Karpas-422 (cell line): ENCODE data around the gene PEAK3. TPM values are rescaled to one million over a fixed set of nuclear protein-coding genes. Genes with fewer than 3 reads are reported as not detected.

Source experiments
- DNase-seq: peaks from one replicate; pipeline ENCODE4 v3.0.0-alpha.2; 2015
- H2AFZ ChIP-seq: fragments of 200-600 bp; sonication (generic); 2 replicates; pipeline ENCODE4 v1.6.1; 2014; ENCODE audit warnings: antibody characterized with exemption, low read length, mixed read lengths
- H3K27ac ChIP-seq: fragments of 200-600 bp; sonication (generic); 2 replicates; pipeline ENCODE4 v1.5.1; 2014; ENCODE audit warnings: mild to moderate bottlenecking, low read length, moderate library complexity
- H3K27me3 ChIP-seq: fragments of 200-600 bp; sonication (generic); 2 replicates; pipeline ENCODE4 v1.6.1; 2014; ENCODE audit warnings: low read length, mixed read lengths
- H3K36me3 ChIP-seq: fragments of 200-600 bp; sonication (generic); 2 replicates; pipeline ENCODE4 v1.6.1; 2014; ENCODE audit warnings: low read length, mixed read lengths; ENCODE audit not compliant: insufficient read depth
- H3K4me1 ChIP-seq: fragments of 200-600 bp; sonication (generic); 2 replicates; pipeline ENCODE4 v1.6.1; 2014; ENCODE audit warnings: mild to moderate bottlenecking, low read length, mixed read lengths
- H3K4me2 ChIP-seq: fragments of 200-600 bp; sonication (generic); 2 replicates; pipeline ENCODE4 v1.6.1; 2014; ENCODE audit warnings: low read length, low read depth, mild to moderate bottlenecking; ENCODE audit not compliant: poor library complexity, severe bottlenecking
- H3K4me3 ChIP-seq: fragments of 200-600 bp; sonication (generic); 2 replicates; pipeline ENCODE4 v1.5.1; 2014; ENCODE audit warnings: mild to moderate bottlenecking, antibody characterized with exemption, low read length, mixed read lengths
- H3K79me2 ChIP-seq: fragments of 200-600 bp; sonication (generic); 2 replicates; pipeline ENCODE4 v1.6.1; 2014; ENCODE audit warnings: mild to moderate bottlenecking, low read length, mixed read lengths
- H3K9ac ChIP-seq: fragments of 200-600 bp; sonication (generic); 2 replicates; pipeline ENCODE4 v1.6.0; 2014; ENCODE audit warnings: low read length
- H3K9me2 ChIP-seq: fragments of 200-600 bp; sonication (generic), shearing (Covaris generic); replicated peaks from 2 replicates; pipeline ENCODE4 v1.6.0; 2014; ENCODE audit warnings: mild to moderate bottlenecking, low read length, moderate library complexity; ENCODE audit not compliant: insufficient read depth
- H3K9me3 ChIP-seq: fragments of 300-700, 200-600 bp; sonication (generic); 2 replicates; pipeline ENCODE4 v1.6.1; 2014; ENCODE audit warnings: low read length, mixed read lengths
- H4K20me1 ChIP-seq: fragments of 200-600 bp; sonication (generic); 2 replicates; pipeline ENCODE4 v1.6.1; 2014; ENCODE audit warnings: mild to moderate bottlenecking, antibody characterized with exemption, low read length, low read depth; ENCODE audit not compliant: insufficient read depth
- total RNA-seq: library from RNA; depleted of rRNA; stranded (reverse); fragments of >200 nt; shearing (Covaris generic); gene quantifications from 2 replicates; pipeline ENCODE4 v1.2.3, GENCODE V29; 2014; ENCODE audit warnings: low replicate concordance

The PEAK3 gene
- total RNA-seq, 1 experiment from 2014 or later, result not detected

DNA sequence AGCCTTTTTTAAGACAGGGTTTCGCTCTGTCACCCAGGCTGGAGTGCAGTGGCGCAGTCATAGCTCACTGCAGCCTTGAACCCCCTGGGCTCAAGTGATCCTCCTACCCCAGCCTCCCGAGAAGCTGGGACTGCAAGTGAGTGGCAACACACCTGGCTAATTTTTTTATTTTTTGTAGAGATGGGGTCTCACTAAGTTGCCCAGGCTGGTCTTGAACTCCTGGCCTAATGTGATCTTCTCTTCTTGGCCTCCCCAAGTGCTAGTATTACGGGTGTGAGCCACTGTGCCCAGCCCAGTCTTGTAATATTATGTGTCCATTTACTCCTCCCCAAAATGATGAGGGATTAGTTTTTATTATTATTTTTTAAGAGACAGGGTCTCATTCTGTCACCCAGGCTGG is 29.1 kb upstream of the PEAK3 start:
- Histone ChIP-seq H3K79me2 (no peaks in the 10 kb centered on the region), H3K27me3 (no peaks in the 10 kb centered on the region), H3K27ac (no peak overlapping the region), H3K4me1 (no peaks in the 10 kb centered on the region), H3K9ac (no peak overlapping the region), H3K4me3 (no peak overlapping the region), H4K20me1 (no peaks in the 10 kb centered on the region), H3K36me3 (no peaks in the 10 kb centered on the region), H3K9me3 (peaks cover 11% of the 10 kb centered on the region), H3K9me2 (no peaks in the 10 kb centered on the region), H3K4me2 (no peak overlapping the region), H2AFZ (no peak overlapping the region)
- no peak for DNase-seq

DNA sequence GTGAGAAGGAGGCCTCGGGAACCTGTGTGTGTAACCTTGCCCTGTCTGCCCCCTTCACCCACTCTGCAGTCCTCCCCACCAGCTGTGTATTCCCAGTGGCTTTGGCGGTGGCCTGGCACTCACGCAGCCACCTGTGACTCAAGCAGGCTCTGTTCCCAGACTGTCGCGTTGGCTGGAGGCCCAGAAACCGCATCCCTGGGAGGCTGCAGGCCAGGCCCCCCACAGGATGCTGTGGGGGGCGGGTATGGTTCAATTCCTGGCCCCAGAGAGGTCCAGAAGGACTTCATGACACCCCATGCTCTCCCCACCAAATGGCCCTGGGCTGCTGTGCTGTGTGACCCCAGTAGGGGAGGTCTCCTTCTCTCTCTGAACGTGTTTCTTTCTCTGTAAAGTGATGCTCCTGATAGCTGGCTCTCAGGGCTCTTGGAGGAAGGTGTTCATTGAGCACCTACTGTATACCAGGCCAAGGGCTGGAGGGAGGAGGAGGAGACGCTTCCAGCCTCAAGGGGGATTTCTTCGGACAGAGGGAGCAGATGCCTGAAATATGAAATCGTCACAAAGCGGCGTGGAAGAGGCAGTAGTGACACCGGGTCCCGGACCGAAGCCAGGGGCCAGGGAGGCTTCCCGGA is 27.9 kb upstream of the PEAK3 start:
- no peak overlapping the region for H3K9ac ChIP-seq

DNA sequence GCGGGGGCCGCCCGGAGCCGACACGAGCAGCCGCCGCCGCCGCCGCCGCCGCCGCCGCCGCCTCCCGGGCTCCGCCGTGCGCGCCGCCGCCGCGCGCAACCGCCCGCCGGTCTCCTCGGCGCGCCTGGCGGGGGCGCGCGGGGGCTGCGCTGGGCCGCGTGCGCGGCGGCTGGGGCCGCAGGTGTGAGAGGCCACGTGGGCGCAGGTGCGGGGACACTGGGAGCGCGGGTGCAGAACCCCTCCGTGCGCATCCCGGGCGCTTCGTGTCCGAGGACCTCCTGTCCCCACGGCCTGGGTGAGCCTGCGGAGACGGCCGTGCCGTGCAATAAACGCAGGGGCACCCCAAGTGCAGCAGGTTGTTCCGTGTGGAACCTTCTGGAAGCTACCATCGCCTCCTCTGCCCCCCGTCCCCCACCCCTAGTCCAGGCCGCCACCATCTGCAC is 26.2 kb upstream of the PEAK3 start, which contains the start of gene LINGO3:
LINGO3 (minus strand) TSS at position 41 of the 443 bp plus-strand sequence. CDS start 16,378 bp downstream, outside the sequence.
- Histone ChIP-seq H3K79me2 (no peaks in the 10 kb centered on the region), H3K4me3 (no peak within 1 kb of the TSS), H3K27ac (no peak within 1 kb of the TSS), H3K9me2 (no peaks in the 10 kb centered on the region), H3K36me3 (no peaks in the 10 kb centered on the region), H3K9me3 (no peaks in the 10 kb centered on the region), H3K9ac (no peak within 1 kb of the TSS), H3K4me2 (no peak within 1 kb of the TSS), H3K27me3 (no peaks in the 10 kb centered on the region), H2AFZ (no peak within 1 kb of the TSS), H3K4me1 (no peaks in the 10 kb centered on the region), H4K20me1 (no peaks in the 10 kb centered on the region)
- no peak for DNase-seq

More for the DNA sequence above, 27.9 kb upstream of the PEAK3 start:
- no peak overlapping the region for H2AFZ ChIP-seq
- no peaks in the 10 kb centered on the region for H3K9me2 ChIP-seq
- H3K79me2 ChIP-seq, result no peaks in the 10 kb centered on the region
- no peak overlapping the region for H3K4me2 ChIP-seq
- no peaks in the 10 kb centered on the region for H4K20me1 ChIP-seq
- no peaks in the 10 kb centered on the region for H3K36me3 ChIP-seq
- no peak for DNase-seq
- H3K9me3 ChIP-seq, result peaks cover 3% of the 10 kb centered on the region
- no peaks in the 10 kb centered on the region for H3K4me1 ChIP-seq
- no peak overlapping the region for H3K4me3 ChIP-seq
- no peaks in the 10 kb centered on the region for H3K27me3 ChIP-seq
- H3K27ac ChIP-seq, result no peak overlapping the region

DNA sequence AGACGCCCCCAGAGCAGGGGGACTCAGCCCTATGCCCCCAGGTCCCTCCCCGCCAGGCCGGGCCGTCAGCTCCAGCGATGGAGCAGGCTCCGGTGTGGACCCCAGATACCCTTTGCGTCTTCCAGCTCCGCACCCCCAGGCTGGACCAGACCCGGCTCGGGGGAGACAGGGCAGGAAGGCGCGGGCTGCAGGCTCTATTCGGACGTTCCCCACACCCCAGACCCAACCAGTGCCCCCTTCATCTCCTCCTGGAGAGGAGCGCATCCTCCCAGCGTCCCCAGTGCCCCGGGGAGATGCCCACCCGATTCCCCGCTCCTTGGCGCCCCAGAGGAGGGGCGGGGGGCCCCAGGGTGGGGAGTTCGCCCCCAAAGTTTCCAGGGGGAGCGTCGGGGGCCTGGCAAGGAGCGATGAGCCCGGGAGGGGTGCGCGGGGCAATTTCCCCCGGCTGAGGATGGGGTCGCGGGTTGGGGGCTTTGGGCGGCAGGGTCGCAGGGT is 25.6 kb upstream of the PEAK3 start:
- Histone ChIP-seq H3K27me3 (no peaks in the 10 kb centered on the region), H3K4me3 (no peak overlapping the region), H3K27ac (no peak overlapping the region), H3K9me3 (no peaks in the 10 kb centered on the region), H3K36me3 (no peaks in the 10 kb centered on the region), H3K79me2 (no peaks in the 10 kb centered on the region), H3K9me2 (no peaks in the 10 kb centered on the region), H4K20me1 (no peaks in the 10 kb centered on the region), H3K4me2 (no peak overlapping the region), H2AFZ (no peak overlapping the region), H3K9ac (no peak overlapping the region), H3K4me1 (no peaks in the 10 kb centered on the region)
- DNase-seq, result no peak

DNA sequence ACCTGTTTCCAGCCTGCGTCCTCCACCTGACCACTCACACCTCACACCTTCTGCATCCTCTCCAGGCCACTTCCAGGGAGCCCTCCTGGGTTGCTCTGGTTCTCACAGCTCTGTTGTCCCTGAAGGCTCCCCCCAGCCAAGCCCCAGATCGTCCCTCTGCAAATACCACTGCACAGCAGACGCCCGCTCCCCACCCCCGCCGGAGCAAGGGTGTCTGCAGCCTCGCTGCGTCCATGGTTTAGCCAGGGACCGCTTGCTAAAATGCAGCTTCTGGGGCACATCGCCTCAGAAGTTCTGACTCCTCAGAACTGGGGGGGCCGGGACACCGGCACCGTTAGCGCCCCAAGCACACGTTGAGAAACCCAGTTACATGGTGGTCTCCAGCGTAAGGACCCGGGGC is 25.0 kb upstream of the PEAK3 start:
- Histone ChIP-seq H3K27me3 (no peaks in the 10 kb centered on the region), H3K4me1 (no peaks in the 10 kb centered on the region), H3K4me3 (no peak overlapping the region), H3K36me3 (no peaks in the 10 kb centered on the region), H3K4me2 (no peak overlapping the region), H3K9me2 (no peaks in the 10 kb centered on the region), H3K27ac (no peak overlapping the region), H4K20me1 (no peaks in the 10 kb centered on the region), H3K9ac (no peak overlapping the region), H3K79me2 (no peaks in the 10 kb centered on the region), H3K9me3 (no peaks in the 10 kb centered on the region), H2AFZ (no peak overlapping the region)
- no peak for DNase-seq

DNA sequence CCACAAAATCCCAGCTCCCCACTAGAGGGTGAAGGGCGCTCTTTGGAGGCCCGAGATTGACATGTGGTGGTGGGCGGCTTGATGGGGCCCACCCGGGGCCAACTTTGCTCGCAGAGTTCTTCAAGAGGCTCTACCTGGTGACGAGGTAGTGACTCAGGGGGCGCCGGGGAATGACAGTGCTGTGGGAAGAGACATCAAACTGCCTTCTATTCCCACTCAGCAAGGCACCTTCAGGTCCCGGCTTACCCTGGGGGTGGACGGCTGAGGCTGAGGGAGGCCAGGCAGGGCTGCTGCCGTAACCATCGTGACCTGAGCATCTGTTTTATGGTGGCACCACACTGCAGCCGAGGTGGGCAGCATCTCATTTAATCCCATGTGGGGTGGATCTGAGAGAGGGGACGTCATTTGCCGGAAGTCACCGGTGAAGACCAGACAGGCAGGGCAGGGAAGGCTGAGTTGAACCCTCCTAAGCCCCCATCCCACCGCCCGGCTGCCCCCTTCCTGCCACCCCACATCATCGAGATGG is 24.4 kb upstream of the PEAK3 start:
- Histone ChIP-seq H3K4me2 (no peak overlapping the region), H4K20me1 (no peaks in the 10 kb centered on the region), H3K36me3 (no peaks in the 10 kb centered on the region), H3K9ac (no peak overlapping the region), H2AFZ (no peak overlapping the region), H3K27ac (no peak overlapping the region), H3K4me3 (no peak overlapping the region), H3K27me3 (no peaks in the 10 kb centered on the region), H3K4me1 (no peaks in the 10 kb centered on the region), H3K9me3 (no peaks in the 10 kb centered on the region), H3K79me2 (no peaks in the 10 kb centered on the region), H3K9me2 (no peaks in the 10 kb centered on the region)
- no peak for DNase-seq

DNA sequence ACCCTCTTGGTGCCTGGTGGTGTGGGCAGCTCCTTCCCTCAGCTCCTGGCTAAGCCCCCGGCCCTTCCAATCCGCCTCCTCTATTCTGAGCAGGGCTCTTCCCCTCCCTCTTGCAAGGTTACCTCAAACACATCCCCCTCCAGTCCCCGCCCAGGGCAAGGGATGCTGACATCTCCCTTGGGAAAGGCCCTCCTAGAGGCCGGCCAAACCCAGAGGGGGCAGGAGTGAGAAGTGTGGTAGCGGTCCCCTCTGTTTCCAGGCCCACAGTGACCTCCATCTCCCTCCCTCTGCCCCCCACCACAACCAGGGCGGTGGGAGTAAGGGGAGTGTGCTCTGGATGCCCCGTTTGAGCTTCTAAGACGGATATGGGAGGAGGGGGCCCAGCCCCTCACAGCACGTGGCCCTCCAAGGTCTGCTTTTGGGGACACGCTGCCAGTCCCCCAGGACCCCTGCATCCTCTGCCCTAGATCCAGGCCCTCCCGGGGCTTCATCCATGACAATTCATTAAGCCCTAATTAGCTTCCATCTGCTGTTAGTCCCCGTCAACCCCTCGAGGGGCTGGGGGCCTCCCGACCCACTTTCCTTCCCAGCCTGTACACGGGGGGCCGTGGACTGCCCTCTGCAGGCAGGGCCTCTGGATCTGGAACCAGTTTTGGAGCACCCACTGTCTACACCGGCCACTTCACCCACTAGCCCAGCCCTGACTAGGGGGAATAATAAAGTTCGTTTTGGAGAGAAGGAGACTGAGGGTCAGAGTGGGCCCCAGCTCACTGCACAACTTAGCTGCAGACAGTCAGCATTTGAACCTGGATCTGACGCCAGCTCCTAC is 23.7 kb upstream of the PEAK3 start:
- H3K9me3 ChIP-seq, result no peaks in the 10 kb centered on the region
- DNase-seq, result no peak
- no peaks in the 10 kb centered on the region for H4K20me1 ChIP-seq
- H2AFZ ChIP-seq, result no peak overlapping the region
- no peaks in the 10 kb centered on the region for H3K79me2 ChIP-seq
- no peaks in the 10 kb centered on the region for H3K36me3 ChIP-seq
- no peak overlapping the region for H3K9ac ChIP-seq
- no peaks in the 10 kb centered on the region for H3K27me3 ChIP-seq
- H3K4me1 ChIP-seq, result no peaks in the 10 kb centered on the region
- H3K9me2 ChIP-seq, result no peaks in the 10 kb centered on the region
- no peak overlapping the region for H3K27ac ChIP-seq
- H3K4me3 ChIP-seq, result no peak overlapping the region
- no peak overlapping the region for H3K4me2 ChIP-seq

DNA sequence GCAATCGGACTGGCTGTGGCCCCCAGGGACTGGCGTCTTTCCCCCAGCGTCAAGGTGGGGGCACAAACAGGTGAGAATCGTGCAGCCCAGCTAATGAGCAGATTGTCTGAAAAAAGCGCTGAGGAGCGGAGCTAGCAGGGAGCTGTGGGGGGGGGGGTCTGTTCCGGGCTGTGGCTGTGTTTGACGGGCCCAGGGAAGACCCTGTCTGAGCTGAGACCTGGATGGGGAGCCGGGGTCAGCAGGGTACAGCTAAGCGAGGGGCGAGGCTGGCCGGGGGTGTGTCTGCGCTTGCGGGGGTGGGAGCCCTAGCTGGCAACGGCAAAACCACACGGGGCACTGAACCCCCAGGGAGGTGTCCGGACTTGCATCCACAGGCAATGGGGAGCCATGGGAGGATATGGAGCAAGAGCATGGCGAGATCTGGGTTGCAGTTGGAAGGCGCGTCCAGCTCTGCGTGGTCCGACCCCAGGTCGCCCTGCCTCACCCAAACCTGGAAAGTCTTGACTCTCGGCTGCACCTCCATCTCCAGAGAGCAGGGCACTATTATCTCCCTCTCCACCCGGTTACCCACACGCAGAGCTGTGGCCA is 21.3 kb upstream of the PEAK3 start:
- no peak overlapping the region for H3K4me2 ChIP-seq
- no peaks in the 10 kb centered on the region for H3K9me3 ChIP-seq
- no peak for DNase-seq
- H3K27ac ChIP-seq, result no peak overlapping the region
- H3K27me3 ChIP-seq, result no peaks in the 10 kb centered on the region
- no peak overlapping the region for H3K4me3 ChIP-seq
- no peaks in the 10 kb centered on the region for H3K36me3 ChIP-seq
- H3K4me1 ChIP-seq, result no peaks in the 10 kb centered on the region
- H3K9ac ChIP-seq, result no peak overlapping the region
- H3K79me2 ChIP-seq, result no peaks in the 10 kb centered on the region
- no peaks in the 10 kb centered on the region for H3K9me2 ChIP-seq
- no peaks in the 10 kb centered on the region for H4K20me1 ChIP-seq
- H2AFZ ChIP-seq, result no peak overlapping the region
